ENCODE results near the gene CLSTN3. TPM values are rescaled to one million over a fixed set of nuclear protein-coding genes. Genes with fewer than 3 reads are reported as not detected.

The CLSTN3 gene
- total RNA-seq, 1 donor from 2014 or later, result 14.8 TPM

DNA sequence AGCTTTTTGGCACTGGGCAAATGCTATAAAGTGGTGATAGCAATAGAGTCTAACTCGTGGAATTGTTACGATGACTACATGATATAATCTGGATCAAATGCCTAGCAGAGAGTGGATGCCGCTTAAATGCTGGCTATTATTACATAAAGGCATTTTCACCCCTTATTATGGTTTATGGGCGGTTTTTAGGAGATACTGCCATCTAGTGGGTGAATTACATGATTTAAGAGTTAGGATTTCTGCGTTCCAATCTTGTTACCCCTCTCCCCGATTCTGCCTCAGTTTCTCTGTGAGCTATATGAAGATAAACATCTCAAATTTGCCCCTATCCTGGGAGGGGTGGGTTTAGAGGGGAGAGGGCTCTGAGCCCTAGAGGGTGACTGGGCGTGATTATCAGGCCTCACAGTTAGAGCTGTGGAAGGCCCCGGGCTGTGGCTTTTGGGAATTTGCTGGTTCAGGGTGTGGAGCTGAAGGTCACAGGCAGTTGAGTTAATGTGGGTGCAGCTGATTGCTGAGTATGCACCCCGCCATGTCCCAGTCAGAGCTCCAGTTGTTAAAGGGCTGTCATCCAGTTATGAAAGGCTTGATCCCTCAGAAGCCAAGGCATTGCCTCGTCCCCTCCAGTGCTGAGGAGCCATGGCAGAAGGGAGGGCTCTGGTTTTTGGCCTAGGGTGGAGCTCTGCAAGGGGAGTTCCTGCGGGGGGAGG lies 14.4 kb downstream of the CLSTN3 start:
- H3K27me3 Mint-ChIP-seq, result no peaks in the 10 kb centered on the region
- no peak overlapping the region for H3K4me3 Mint-ChIP-seq
- no peak overlapping the region for H3K27ac Mint-ChIP-seq
- no peaks in the 10 kb centered on the region for H3K9me3 Mint-ChIP-seq
- no peak for DNase-seq
- intact Hi-C loops (cut with micrococcal nuclease), result loop anchor here (1.0 kb wide), 1 partner anchor 14 kb away; the partner anchor contains the start of gene CLSTN3
- POLR2A ChIA-PET, result interaction anchor here (0.6 to 1.0 kb wide), 3 partner anchors 47 to 230 kb away, joined by 3 to 4 read pairs (median 3); partner anchors contain the start of genes C12orf57, ENO2 and RNU7-1
- ATAC-seq (ENCODE audit: low read depth), result no peak
- TF ChIP-seq, protein P1, sequence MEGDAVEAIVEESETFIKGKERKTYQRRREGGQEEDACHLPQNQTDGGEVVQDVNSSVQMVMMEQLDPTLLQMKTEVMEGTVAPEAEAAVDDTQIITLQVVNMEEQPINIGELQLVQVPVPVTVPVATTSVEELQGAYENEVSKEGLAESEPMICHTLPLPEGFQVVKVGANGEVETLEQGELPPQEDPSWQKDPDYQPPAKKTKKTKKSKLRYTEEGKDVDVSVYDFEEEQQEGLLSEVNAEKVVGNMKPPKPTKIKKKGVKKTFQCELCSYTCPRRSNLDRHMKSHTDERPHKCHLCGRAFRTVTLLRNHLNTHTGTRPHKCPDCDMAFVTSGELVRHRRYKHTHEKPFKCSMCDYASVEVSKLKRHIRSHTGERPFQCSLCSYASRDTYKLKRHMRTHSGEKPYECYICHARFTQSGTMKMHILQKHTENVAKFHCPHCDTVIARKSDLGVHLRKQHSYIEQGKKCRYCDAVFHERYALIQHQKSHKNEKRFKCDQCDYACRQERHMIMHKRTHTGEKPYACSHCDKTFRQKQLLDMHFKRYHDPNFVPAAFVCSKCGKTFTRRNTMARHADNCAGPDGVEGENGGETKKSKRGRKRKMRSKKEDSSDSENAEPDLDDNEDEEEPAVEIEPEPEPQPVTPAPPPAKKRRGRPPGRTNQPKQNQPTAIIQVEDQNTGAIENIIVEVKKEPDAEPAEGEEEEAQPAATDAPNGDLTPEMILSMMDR (IDR thresholded peaks at IDR 0.05), result no peak
- H3K36me3 Mint-ChIP-seq (ENCODE audit: low read depth), result peaks cover 13% of the 10 kb centered on the region
- CTCF ChIA-PET, result interaction anchor here (0.7 to 1.8 kb wide), 3 partner anchors 37 to 275 kb away, joined by 3 to 6 read pairs (median 4); partner anchors contain the start of gene LPCAT3
- no peaks in the 10 kb centered on the region for H3K4me1 Mint-ChIP-seq

GRCh38 chr12:7145671-7146070 lies 15.5 kb downstream of the CLSTN3 start:
- POLR2A ChIA-PET, result interaction anchor here (0.6 to 1.0 kb wide), 2 partner anchors 48 to 125 kb away, joined by 3 read pairs; no protein-coding TSS in a partner anchor
- peaks cover 23% of the 10 kb centered on the region for H3K36me3 Mint-ChIP-seq (ENCODE audit: low read depth)

DNA sequence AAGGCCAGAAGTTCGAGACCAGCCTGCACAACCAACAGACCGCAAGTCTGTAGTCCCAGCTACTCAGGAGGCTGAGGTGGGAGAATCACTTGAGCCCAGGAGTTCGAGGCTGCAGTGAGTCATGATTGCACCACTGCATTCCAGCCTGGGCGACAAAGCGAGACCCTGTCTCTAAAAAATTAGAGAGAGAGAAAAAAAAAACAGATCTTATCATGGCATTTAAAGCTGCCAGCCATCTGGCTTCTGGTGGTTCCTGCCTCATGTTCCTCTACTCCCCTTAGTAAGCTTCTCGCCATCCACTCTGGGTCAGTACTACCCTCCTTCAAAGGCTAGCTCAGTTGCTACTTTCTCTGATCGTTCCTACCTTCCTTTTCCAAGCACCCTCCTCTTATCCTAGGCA lies 16.1 kb downstream of the CLSTN3 start:
- Mint-ChIP-seq H3K27me3 (no peaks in the 10 kb centered on the region), H3K27ac (no peak overlapping the region), H3K9me3 (no peaks in the 10 kb centered on the region), H3K4me1 (no peaks in the 10 kb centered on the region), H3K4me3 (no peak overlapping the region), H3K36me3 (ENCODE audit: low read depth) (peaks cover 26% of the 10 kb centered on the region)
- TF ChIP-seq, protein P1 (IDR thresholded peaks at IDR 0.05), result no peak
- no peak for DNase-seq
- ChIA-PET CTCF (interaction anchor here (1.0 kb wide), 1 partner anchor 9 kb away, joined by 3 read pairs; no protein-coding TSS in a partner anchor), POLR2A (interaction anchor here (0.6 to 1.1 kb wide), 2 partner anchors 125 to 202 kb away, joined by 3 read pairs; no protein-coding TSS in a partner anchor)
- intact Hi-C loops (cut with micrococcal nuclease), result no loop called here
- no peak for ATAC-seq (ENCODE audit: low read depth)

More at GRCh38 chr12:7145671-7146070, 15.5 kb downstream of the CLSTN3 start:
- intact Hi-C loops (cut with micrococcal nuclease), result no loop called here
- CTCF ChIA-PET, result interaction anchor here (1.0 kb wide), 1 partner anchor 10 kb away, joined by 3 read pairs; no protein-coding TSS in a partner anchor
- Mint-ChIP-seq H3K4me1 (no peaks in the 10 kb centered on the region), H3K4me3 (no peak overlapping the region), H3K9me3 (no peaks in the 10 kb centered on the region), H3K27ac (no peak overlapping the region), H3K27me3 (no peaks in the 10 kb centered on the region)
- TF ChIP-seq, protein P1 (IDR thresholded peaks at IDR 0.05), result no peak
- ATAC-seq (ENCODE audit: low read depth) (no peak), DNase-seq (no peak)

GRCh38 chr12:7146906-7147305 lies 16.7 kb downstream of the CLSTN3 start:
- TF ChIP-seq, protein P1 (IDR thresholded peaks at IDR 0.05), result no peak
- ChIA-PET CTCF (interaction anchor here (0.6 kb wide), 1 partner anchor 34 kb away, joined by 3 read pairs; no protein-coding TSS in a partner anchor), POLR2A (interaction anchor here (0.6 to 1.1 kb wide), 3 partner anchors 202 to 515 kb away, joined by 3 read pairs; partner anchors contain the start of gene SPSB2)
- Mint-ChIP-seq H3K4me1 (no peaks in the 10 kb centered on the region), H3K9me3 (no peaks in the 10 kb centered on the region), H3K27me3 (no peaks in the 10 kb centered on the region), H3K4me3 (no peak overlapping the region), H3K36me3 (ENCODE audit: low read depth) (peaks cover 27% of the 10 kb centered on the region), H3K27ac (no peak overlapping the region)
- intact Hi-C loops (cut with micrococcal nuclease), result no loop called here
- no peak for DNase-seq
- ATAC-seq (ENCODE audit: low read depth), result no peak

GRCh38 chr12:7150356-7150755 lies 20.2 kb downstream of the CLSTN3 start:
- no peaks in the 10 kb centered on the region for H3K4me1 Mint-ChIP-seq
- H3K27me3 Mint-ChIP-seq, result no peaks in the 10 kb centered on the region
- CTCF ChIA-PET, result no interaction called here
- ATAC-seq (ENCODE audit: low read depth) (no peak), DNase-seq (no peak)
- intact Hi-C loops (cut with micrococcal nuclease), result no loop called here
- POLR2A ChIA-PET, result no interaction called here
- H3K36me3 Mint-ChIP-seq (ENCODE audit: low read depth), result peaks cover 32% of the 10 kb centered on the region
- TF ChIP-seq, protein P1 (IDR thresholded peaks at IDR 0.05), result no peak
- no peak overlapping the region for H3K27ac Mint-ChIP-seq
- H3K4me3 Mint-ChIP-seq, result no peak overlapping the region
- H3K9me3 Mint-ChIP-seq, result no peaks in the 10 kb centered on the region

Data from activated B cell treated with CpG ODN at 0.5 μM for 24 hours (primary cell).